GF-D8 (cell line): ENCODE measurements around the gene SLC35A2.
"Not testable (repeated sequence)": the region's sequence is repeated elsewhere in the genome, so short reads cannot be mapped to it uniquely, and the experiment has no call there.

Experiments used
- DNase-seq: peaks from one replicate; lab custom pipeline; 2025; lab: John Stamatoyannopoulos, UW

SLC35A2 gene

DNA sequence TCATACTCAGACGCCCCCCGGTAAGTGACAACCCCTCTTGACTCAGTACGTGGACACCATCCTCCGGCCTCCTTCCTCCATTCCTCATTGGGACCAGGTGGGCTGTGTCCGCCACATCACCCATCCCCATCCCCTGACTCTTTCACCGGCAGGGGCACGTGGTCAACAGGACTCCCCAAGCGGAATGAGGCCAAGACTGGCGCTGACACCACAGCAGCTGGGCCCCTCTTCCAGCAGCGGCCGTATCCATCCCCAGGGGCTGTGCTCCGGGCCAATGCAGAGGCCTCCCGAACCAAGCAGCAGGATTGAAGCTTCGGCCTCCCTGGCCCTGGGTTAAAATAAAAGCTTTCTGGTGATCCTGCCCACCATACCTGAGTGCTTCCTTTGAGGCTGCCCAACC is 8.7 kb downstream of the SLC35A2 start:
- DNase-seq = no peak

DNA sequence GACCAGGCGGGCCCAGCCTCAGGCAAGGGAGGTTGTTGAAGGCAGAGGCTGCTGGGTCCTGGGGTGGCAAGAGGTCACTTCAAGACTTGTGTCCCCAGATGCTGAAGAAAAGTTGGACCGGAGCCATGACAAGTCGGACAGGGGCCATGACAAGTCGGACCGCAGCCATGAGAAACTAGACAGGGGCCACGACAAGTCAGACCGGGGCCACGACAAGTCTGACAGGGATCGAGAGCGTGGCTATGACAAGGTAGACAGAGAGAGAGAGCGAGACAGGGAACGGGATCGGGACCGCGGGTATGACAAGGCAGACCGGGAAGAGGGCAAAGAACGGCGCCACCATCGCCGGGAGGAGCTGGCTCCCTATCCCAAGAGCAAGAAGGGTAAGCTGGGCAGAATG is 9.3 kb downstream of the SLC35A2 start:
- DNase-seq = no peak

DNA sequence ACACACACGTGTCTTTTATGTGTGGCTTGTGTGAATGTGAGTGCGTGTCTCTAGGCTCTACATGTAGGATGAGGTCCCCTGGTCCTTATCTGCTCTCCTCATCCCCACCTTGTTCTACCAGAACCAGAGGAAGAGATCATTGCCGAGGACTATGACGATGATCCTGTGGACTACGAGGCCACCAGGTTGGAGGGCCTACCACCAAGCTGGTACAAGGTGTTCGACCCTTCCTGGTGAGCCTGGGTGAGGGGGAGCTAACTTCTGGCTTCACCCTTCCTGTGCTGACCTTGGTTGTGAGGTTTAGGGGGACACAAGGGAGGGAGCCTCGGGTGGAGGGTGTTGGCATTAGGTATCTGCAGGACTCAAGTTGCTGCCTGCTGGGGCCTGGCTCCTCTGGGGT is 10.4 kb downstream of the SLC35A2 start:
- DNase-seq = no peak

DNA sequence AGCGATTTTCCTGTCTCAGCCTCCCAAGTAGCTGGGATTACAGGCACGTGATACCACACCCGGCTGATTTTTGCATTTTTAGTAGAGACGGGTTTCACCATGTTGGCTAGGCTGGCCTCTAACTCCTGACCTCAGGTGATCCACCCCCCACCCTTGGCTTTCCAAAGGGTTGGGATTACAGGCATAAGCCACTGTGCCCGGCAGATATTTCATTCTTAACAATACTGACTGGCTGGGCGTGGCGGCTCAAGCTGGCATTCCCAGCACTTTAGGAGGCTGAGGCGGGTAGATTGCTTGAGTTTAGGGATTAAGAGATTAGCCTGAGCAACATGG is 12.4 kb downstream of the SLC35A2 start:
- DNase-seq = no peak

DNA sequence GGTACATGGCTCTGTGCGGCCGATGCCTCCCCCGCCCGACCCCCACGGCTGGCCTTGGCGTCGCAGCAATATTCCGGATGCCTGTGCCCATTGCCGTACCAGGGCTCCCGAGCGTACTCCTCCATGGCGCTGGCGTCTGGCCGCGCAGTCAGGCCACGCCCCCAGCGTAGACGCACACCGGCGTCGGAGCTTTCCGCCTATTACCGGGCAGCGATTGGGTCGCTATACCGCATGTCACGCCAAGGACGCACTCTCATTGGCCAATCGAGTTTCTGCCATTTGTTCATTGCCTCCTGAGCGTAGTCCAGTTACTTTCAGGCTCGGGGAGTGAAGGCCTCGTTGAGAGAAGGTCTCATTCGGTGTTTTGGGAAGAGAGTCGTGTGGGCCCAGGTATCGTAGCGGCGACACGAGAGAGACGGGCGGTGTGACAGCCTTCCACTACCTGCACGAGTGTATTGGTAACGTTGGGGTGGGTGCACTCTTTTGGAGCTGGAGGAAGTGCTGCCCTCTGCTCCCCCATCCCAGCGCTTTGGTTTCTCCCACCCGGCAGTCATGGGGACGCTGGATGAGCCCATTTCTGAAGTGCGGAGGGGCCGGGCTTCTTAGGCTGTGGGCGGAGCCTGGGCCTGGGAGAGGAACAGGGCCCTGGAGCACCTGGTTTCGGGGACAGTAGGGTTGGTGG is 13.7 kb downstream of the SLC35A2 start, which contains the start of the genes PQBP1 and TIMM17B:
TSS of gene PQBP1 (plus strand) at position 306 of the 682 bp plus-strand sequence. CDS start 580 bp downstream, outside the sequence.
TSS of gene TIMM17B (minus strand) at position 144 of the 682 bp plus-strand sequence. CDS start at position 125, 19 bp downstream.
- peak; percentile 79 for DNase-seq

DNA sequence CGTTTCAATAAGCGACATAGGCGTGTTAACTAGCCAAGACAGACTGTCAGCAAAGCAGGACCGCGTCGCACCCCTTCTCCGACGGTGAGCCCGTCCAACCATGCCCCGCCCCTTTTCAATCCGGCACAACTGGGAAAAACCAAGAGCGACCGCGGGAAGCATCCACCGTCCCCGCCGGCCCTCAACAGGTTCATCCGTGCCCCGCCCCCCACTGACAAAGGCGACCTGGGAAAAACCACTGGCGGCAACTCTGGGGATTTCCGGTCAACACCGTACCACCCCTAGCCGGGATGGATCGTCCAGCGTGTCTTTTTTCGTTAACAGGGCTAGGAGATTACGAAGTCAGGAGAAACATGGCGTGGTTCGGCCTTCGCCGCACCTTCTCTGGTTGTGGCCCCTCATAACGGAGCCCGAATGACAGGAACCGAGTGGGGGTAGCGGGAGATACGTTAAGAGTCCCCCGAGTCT is 14.3 kb downstream of the SLC35A2 start:
- DNase-seq = peak; percentile 1

DNA sequence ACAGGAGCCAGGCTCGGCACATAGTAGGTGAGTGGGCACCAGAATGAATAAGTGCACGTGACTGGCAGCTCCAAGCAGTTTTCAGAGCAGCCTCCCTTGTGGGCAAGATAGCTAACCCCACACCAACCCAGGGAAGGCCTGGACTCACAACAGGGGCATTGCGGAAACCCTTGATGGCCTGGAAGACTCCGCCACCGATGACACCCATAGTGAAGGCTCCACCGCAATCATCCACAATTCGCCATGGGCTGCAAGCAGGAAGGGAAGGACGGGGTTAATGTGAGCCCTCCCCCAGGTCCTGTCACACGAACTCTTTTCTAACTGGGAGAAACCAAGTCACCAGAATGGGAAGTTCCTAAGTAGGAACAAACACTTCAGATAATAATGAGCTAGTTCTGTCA is 14.8 kb downstream of the SLC35A2 start:
- DNase-seq = no peak

DNA sequence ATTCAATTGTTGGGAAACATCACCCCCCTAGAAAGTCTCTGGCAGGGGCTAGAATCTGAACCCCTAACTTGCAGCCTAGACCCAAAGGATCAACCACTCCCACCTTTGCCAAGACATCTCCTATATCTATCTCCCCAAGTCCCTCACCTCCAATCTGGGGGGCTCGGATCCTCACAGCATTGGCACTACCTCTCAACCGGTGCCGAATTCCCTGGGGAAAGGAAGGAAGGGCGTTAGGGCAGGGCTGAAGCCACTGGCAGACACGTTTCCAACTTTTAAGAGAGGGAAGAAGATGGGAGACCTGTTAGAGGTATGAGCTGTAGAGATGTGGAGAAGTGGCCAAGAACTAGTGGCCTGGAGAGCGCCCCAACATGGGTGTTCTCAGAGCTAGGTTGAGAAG is 16.6 kb downstream of the SLC35A2 start:
- DNase-seq = no peak

DNA sequence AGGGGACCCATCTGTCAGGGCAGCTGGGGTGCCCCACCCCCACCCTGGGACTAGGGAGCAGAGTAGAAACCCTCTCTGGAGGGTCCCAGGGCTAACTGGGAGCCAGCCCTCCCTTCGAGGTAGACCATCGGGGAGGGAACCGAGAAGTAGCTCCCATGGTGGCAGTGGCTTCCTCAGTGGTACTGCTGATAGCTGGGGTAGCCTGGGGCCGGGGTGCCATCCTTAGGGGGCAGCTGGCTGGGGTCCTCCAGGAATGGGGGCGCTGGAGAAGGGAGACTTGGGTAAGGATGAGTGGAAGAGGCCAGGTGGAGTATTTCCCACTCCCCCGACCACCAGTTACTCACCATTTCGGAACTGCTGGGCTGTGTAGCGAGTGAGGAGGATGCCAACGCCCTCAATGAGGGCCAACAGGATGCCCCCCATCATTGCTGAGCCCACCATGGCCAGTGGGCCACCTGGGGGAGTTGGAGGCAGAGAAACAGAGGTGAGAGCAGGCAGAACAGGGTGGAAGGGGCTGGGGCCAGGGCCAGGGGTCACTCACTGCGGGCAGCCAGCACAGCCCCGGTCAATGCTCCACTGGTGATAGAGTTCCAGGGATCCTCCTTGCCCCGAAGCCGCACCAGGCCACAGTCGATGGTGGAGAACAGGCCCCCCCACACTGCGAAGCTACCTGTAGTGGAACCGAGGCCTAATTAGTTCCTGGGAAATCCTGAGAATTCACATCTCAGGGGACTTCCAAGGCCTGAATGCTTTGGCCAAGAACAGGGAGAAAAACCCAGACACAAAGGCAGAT is 17.7 kb downstream of the SLC35A2 start:
- no peak for DNase-seq

DNA sequence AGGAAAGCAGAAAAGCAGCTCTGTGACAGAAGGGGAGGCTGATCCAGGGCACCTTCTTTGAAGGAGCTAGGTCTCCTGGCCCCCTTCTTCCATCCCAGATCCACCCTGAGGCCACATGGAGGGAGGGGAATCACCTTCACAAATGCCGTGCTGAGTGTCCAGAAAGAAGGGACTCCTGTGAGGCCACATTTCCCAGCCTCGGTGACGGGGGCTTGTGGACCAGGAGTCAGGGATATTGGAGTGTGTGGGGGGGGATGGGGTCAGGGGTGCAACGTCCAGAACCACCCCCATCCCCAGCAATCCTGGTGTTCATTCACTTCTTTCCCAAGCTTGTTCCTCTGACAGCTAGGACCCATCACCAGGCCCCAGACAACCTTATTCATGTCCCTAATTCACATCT is 18.6 kb downstream of the SLC35A2 start:
- DNase-seq = no peak

DNA sequence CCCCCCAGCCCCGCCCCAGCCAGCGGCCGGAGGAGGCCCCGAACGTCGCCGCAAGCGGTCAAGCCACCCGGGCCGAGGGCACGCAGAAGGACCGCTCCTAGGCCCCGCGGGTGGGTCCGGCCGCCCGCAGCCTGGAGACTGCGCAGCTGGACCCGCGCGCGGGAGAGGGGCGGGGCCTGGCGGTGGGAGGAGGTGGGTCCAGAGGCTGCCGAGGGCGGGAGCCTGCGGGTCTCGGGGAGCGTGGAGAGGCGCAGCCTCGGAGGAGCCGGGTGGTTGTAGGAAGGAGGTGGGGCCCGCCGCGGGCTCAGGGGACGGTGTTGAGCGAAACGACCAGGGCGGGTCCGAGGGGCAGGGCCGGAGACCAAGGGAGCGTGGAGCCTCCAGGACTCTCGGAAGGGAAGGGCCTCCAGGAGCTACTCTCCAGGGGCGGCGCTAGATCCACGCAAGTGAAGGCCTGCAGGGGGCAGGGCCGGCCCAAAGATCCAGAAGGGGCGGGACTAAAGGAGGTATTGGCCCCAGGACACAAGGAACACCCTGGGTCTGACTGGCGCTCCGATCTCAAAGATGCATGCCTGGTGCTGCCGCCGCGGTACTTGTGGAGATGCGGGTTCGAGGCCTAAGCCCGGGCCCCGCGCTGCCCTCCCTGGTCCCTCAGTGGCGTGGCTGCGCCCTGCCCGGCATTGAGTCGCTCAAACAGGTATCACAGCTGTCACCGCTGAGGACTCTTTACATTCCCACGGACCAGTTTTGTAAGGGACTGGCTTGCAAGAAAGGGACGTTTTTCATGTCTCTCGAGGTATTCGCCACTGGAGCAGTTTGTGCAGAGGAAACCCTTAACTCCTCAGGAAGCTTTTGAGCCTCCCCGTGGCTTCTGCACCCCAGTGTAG is 19.8 kb downstream of the SLC35A2 start:
- peak; percentile 39 for DNase-seq

DNA sequence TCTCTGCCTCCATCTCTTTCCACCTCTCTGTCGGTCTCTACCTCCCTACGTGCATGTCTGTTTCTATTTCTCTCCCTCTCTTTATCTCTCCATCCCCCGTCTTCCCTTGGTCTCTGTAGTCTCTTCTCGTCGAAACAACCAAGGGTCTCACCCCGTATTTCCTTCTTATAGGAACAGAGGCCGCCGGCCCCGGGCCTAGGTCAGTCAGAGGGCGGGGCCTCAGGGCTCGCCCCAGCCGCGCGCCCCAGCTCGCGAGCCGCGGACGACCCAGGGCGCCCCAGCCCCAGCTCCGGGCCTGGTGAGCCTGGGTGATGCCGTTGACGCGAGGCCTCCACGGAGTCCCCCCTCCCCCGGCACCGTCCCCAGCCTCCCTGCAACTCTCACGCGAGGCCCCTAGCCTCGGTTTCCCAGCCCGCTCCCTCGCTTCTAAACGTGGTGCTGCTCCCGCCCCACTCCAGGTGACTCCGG is 20.5 kb downstream of the SLC35A2 start:
- no peak for DNase-seq

DNA sequence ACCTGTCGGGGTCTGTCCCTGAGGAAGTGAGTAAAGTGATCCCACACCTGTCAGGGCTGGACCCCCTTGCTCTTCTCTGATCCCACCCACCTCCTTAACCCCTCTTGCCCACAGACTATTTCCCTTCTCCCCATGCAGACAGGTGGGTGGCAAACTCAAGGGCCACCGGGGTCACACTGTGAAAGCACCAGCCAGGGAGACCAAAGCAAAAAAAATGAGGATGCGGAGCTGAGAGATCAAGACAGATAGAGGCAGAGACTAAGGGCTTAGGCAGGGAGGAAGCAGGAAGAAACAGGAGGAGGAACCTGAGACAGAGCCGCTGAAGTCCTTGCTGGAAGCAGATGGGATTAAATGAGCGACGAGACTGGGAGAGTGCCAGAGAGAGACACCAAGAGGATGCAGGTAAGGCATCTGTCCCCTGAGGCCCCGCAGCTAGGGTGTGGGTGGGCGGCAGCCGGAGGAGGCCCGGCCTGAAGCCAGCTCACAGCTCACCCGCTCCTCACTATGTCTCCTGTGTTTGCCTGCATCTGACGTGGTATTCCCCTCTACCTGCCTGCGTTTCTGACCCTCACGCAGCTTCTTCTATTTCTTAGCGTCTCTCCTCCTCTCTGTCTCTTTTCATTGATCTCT is 21.0 kb downstream of the SLC35A2 start:
- DNase-seq = no peak

DNA sequence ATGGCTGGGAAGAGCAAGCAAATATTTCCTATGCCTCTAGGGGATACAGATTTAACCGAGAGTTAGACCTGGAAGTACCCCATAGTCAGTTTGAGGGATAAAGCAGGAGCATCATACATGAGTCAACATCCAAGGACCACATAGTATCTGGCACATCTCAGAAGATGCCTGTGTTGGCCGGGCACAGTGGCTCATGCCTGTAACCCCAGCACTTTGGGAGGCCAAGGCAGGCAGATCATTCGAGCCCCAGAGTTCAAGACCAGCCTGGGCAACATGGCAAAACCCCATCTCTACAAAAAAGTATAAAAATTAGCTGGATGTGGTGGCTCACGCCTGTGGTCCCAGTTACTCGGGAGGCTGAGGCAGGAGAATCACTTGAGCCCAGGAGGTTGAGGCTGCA is 24.9 kb downstream of the SLC35A2 start:
- not testable (repeated sequence) for DNase-seq

DNA sequence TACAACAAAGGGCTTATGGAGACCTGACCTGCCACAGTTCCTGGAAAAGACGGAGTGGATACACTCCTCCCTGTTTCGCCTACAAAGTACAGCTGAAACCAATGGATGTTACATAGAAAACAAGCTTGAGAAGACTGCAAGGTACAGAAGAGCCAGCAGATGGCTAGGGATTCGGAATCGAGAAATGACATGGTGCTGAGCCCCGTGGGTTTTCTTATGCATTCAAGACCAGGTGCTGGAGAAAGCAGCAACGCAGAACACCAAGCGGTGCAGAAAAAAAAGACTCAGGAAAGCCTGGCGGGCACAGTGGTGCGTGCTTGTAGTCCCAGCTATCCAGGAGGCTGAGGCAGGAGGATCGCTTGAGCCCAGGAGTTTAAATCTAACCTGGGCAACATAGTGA is 27.7 kb downstream of the SLC35A2 start:
- no peak for DNase-seq

DNA sequence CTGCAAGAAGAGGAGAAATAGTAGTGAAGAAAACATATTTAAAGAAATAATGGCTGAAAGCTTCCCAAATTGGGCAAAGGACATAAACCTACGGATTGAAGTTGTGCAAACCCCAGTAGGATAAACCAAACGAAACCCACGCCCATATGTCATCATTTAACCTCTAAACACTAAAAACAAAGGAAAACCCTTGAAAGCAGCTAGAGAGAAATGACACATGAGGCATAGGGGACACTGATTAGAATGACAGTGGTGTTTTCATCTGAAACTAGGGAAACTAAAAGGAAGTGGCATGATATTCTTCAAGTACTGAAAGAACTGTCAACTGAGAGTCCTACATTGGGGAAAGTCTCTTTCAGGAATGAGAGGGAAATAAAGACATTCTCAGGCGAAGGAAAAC is 34.5 kb downstream of the SLC35A2 start:
- DNase-seq = not testable (repeated sequence)

DNA sequence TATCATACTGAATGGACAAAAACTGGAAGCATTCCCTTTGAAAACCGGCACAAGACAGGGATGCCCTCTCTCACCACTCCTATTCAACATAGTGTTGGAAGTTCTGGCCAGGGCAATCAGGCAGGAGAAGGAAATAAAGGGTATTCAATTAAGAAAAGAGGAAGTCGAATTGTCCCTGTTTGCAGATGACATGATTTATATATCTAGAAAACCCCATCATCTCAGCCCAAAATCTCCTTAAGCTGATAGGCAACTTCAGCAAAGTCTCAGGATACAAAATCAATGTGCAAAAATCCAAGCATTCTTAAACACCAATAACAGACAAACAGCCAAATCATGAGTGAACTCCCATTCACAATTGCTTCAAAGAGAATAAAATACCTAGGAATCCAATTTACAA is 39.4 kb downstream of the SLC35A2 start:
- not testable (repeated sequence) for DNase-seq

DNA sequence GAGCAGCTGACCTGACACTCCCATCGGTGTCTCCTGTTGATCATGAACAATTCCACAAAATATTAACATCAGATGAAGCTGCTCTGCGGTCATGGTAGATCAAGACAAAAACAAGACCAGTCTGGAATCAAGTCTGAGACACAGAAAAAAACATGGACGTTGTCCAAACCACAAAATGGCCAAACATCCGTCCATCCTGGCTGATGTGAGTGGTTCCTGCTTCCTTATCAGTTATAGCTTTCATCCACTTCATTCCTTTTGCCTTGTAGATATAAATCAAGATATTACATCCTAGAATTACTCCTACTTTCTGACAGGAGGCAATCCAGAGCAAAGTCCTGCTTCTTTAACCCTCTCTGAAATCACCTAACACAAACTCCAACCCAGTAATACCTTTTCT is 47.2 kb downstream of the SLC35A2 start:
- DNase-seq = no peak

DNA sequence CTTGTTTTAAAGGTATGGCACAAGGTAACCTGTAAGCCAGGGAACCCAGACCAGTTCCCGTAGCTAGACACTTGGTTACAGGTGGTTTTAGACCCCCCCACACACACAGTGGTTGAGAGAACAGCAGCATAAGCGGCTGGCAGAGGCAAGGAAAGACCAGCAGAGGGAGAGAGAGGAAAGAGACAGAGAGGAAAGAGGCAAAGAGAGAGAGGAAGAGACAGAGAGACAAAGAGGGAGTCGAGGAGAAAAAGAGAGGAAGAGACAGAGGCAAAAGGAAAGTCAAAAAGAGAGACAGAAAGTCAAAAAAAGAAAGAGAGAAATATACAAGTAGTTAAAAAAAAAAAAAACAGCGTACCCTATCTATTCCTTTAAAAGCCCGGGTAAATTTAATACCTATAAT is 56.5 kb downstream of the SLC35A2 start:
- DNase-seq = no peak

DNA sequence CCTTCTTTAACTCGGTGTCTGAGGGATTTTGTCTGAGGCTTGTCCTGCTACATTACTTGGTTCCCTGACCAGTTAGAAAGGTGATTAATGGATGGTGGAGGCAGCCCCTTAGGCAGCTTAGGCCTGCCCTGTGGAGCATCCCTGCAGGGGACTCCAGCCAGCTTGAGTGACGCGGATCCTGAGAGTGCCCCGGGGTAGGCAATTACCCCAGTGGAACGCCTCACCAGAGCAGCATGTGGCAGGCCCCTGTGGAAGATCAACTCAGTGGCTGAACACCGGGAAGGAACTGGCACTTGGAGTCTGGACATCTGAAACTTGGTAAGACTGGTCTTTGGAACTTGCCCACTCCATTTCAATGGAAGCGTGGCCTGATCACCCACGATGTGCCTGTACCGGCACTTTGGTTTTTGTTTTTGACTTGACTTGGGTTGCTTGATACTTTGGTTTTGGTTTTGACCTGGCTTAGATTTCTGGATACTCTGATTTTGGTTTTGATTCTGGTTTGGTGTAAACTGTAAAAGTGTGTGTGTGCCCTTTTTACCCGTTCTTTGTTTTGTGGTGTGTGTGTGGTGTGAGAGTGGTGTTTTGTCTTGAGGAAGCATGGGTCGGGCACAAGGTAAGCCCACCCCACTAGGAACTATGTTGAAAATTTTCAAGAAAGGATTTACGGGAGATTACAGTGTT is 57.2 kb downstream of the SLC35A2 start:
- not testable (repeated sequence) for DNase-seq

DNA sequence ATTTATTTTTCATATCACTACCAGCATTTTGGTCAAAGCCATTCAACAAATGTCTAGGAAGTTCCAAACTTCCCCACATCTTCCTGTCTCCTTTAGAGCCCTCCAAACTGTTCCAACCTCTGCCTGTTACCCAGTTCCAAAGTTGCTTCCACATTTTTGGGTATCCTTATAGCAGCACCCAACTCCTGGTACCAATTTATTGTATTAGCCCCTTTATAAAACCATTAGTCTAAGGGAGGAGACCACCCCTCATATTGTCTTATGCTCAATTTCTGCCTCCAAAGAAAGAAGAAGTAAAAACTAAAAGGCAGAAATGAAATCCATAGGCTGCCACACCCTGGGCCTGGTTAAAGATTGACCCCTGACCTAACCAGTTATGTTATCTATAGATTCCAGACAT is 58.0 kb downstream of the SLC35A2 start:
- DNase-seq = not testable (repeated sequence)
